ENCODE measurements around the gene MALAT1. TPM values are rescaled to one million over a fixed set of nuclear protein-coding genes. Genes with fewer than 3 reads are reported as not detected.

Gene MALAT1
- total RNA-seq, 3 donors from 2014 or later (not counting 1 experiment from before 2014, with no cell fraction given) = 32,911 to 36,726 (median 33,502) TPM

- Mint-ChIP-seq H3K4me1 (peaks cover 6 to 13% of the 10 kb centered on the region in 2 donors), H3K36me3 (no peaks in the 10 kb centered on the region), H3K27me3 (ENCODE audit: low read depth in 2 of 2) (no peaks in the 10 kb centered on the region), H3K27ac (peak overlapping the region in 1 of 2 donors; percentile 49), H3K9me3 (no peaks in the 10 kb centered on the region), H3K4me3 (no peak overlapping the region)
- Histone ChIP-seq H3K4me3 (ENCODE audit: low read length) (no peak overlapping the region), H3K4me1 (ENCODE audit: control insufficient read depth, insufficient read depth, low read length) (peaks cover 29% of the 10 kb centered on the region), H3K27ac (ENCODE audit: low read length) (no peak overlapping the region), H3K36me3 (ENCODE audit: control insufficient read depth, insufficient read depth, low read length) (no peaks in the 10 kb centered on the region), H3K27me3 (ENCODE audit: control insufficient read depth, insufficient read depth, low read length) (no peaks in the 10 kb centered on the region), H3K9me3 (ENCODE audit: control insufficient read depth, insufficient read depth, low read length) (no peaks in the 10 kb centered on the region)
- DNase-seq = no peak
- intact Hi-C loops (cut with micrococcal nuclease) = no loop called here
- no peak for TF ChIP-seq CTCF (IDR thresholded peaks at IDR 0.05)
- WGBS (ENCODE audit: insufficient coverage) = 79% methylated on average over 10 of the region's 10 CpGs
- ATAC-seq = no peak
Observed at GRCh38 chr11:65488273-65489034, 10.4 kb upstream of the MALAT1 start.

- H3K4me3 Mint-ChIP-seq = no peak overlapping the region
- peaks cover 33% of the 10 kb centered on the region for H3K4me1 ChIP-seq (ENCODE audit: control insufficient read depth, insufficient read depth, low read length)
- intact Hi-C loops (cut with micrococcal nuclease) = no loop called here
- TF ChIP-seq CTCF (IDR thresholded peaks at IDR 0.05) = no peak
- no peaks in the 10 kb centered on the region for H3K27me3 ChIP-seq (ENCODE audit: control insufficient read depth, insufficient read depth, low read length)
- H3K27ac Mint-ChIP-seq = peak overlapping the region in 1 of 2 donors; percentile 49
- peaks cover 6 to 13% of the 10 kb centered on the region in 2 donors for H3K4me1 Mint-ChIP-seq
- H3K27me3 Mint-ChIP-seq (ENCODE audit: low read depth in 2 of 2) = no peaks in the 10 kb centered on the region
- no peak overlapping the region for H3K4me3 ChIP-seq (ENCODE audit: low read length)
- no peaks in the 10 kb centered on the region for H3K36me3 Mint-ChIP-seq
- 97% methylated on average over 10 of the region's 10 CpGs for WGBS (ENCODE audit: insufficient coverage)
- no peaks in the 10 kb centered on the region for H3K9me3 ChIP-seq (ENCODE audit: control insufficient read depth, insufficient read depth, low read length)
- ATAC-seq (no peak), DNase-seq (no peak)
- H3K36me3 ChIP-seq (ENCODE audit: control insufficient read depth, insufficient read depth, low read length) = no peaks in the 10 kb centered on the region
- H3K9me3 Mint-ChIP-seq = no peaks in the 10 kb centered on the region
- no peak overlapping the region for H3K27ac ChIP-seq (ENCODE audit: low read length)
Observed at GRCh38 chr11:65489035-65489705, 9.7 kb upstream of the MALAT1 start.

GRCh38 chr11:65489706-65490320, 9.0 kb upstream of the MALAT1 start:
- no peaks in the 10 kb centered on the region for H3K36me3 ChIP-seq (ENCODE audit: control insufficient read depth, insufficient read depth, low read length)
- WGBS (ENCODE audit: insufficient coverage) = 92% methylated on average over 8 of the region's 8 CpGs
- no peaks in the 10 kb centered on the region for H3K9me3 ChIP-seq (ENCODE audit: control insufficient read depth, insufficient read depth, low read length)
- DNase-seq = no peak
- no peak overlapping the region for H3K4me3 Mint-ChIP-seq
- no peak overlapping the region for H3K27ac ChIP-seq (ENCODE audit: low read length)
- H3K27me3 Mint-ChIP-seq (ENCODE audit: low read depth in 2 of 2) = no peaks in the 10 kb centered on the region
- peaks cover 33% of the 10 kb centered on the region for H3K4me1 ChIP-seq (ENCODE audit: control insufficient read depth, insufficient read depth, low read length)
- no peaks in the 10 kb centered on the region for H3K36me3 Mint-ChIP-seq
- no peak overlapping the region for H3K27ac Mint-ChIP-seq
- no peaks in the 10 kb centered on the region for H3K9me3 Mint-ChIP-seq
- no peak overlapping the region for H3K4me3 ChIP-seq (ENCODE audit: low read length)
- ATAC-seq = no peak
- H3K4me1 Mint-ChIP-seq = peaks cover 6 to 13% of the 10 kb centered on the region in 2 donors
- intact Hi-C loops (cut with micrococcal nuclease) = no loop called here
- no peak for TF ChIP-seq CTCF (IDR thresholded peaks at IDR 0.05)
- no peaks in the 10 kb centered on the region for H3K27me3 ChIP-seq (ENCODE audit: control insufficient read depth, insufficient read depth, low read length)

Data from natural killer cell (primary cell).